Neural progenitor cell (in vitro differentiated cells): ENCODE results near the gene OR51F1. TPM values are rescaled to one million over a fixed set of nuclear protein-coding genes. Genes with fewer than 3 reads are reported as not detected.

Experiments
- DNase-seq: peaks from one replicate; pipeline ENCODE4 v3.0.0-alpha.2; 2016; ENCODE audit warnings: low spot score
- H2AFZ ChIP-seq: fragments of 200-600 bp; sonication (generic); replicated peaks from 2 replicates; pipeline ENCODE4 v1.6.1; 2016; ENCODE audit warnings: antibody characterized with exemption
- H3F3A ChIP-seq: fragments of 200-600 bp; sonication (generic); 2 replicates; pipeline ENCODE4 v1.6.1; 2016; ENCODE audit warnings: antibody characterized with exemption, low read depth
- H3K27ac ChIP-seq: fragments of 200-600 bp; sonication (generic); 2 replicates; pipeline ENCODE4 v1.5.1; 2016; ENCODE audit warnings: mild to moderate bottlenecking
- H3K27me3 ChIP-seq: fragments of 200-600 bp; sonication (generic); 2 replicates; pipeline ENCODE4 v1.6.1; 2016; ENCODE audit warnings: mild to moderate bottlenecking, moderate library complexity
- H3K36me3 ChIP-seq: fragments of 200-600 bp; sonication (generic); 2 replicates; pipeline ENCODE4 v1.5.1; 2016
- H3K4me1 ChIP-seq: fragments of 200-600 bp; sonication (generic); 2 replicates; pipeline ENCODE4 v1.6.1; 2016; ENCODE audit warnings: mixed run types
- H3K4me2 ChIP-seq: fragments of 200-600 bp; sonication (generic); 2 replicates; pipeline ENCODE4 v1.6.1; 2016
- H3K4me3 ChIP-seq: fragments of 200-600 bp; sonication (generic); 2 replicates; pipeline ENCODE4 v1.5.1; 2016
- H3K79me2 ChIP-seq: fragments of 200-600 bp; sonication (generic); 2 replicates; pipeline ENCODE4 v1.6.1; 2016; ENCODE audit warnings: low read depth
- H3K9ac ChIP-seq: fragments of 200-600 bp; sonication (generic); 2 replicates; pipeline ENCODE4 v1.6.1; 2016
- H3K9me3 ChIP-seq: fragments of 200-600 bp; sonication (generic); 2 replicates; pipeline ENCODE4 v1.5.1; 2016; ENCODE audit warnings: low read depth
- H4K20me1 ChIP-seq: fragments of 200-600 bp; sonication (generic); 2 replicates; pipeline ENCODE4 v1.6.1; 2016; ENCODE audit warnings: low read depth
- H3K27ac Mint-ChIP-seq: 3 replicates; pipeline ENCODE4 v1.8.0; 2021; ENCODE audit warnings: mixed read lengths
- H3K27me3 Mint-ChIP-seq: 2 replicates; pipeline ENCODE4 v1.8.0; 2022; ENCODE audit warnings: low read depth, mild to moderate bottlenecking, inconsistent platforms, moderate library complexity, mixed read lengths; ENCODE audit not compliant: insufficient read depth
- H3K36me3 Mint-ChIP-seq: 3 replicates; pipeline ENCODE4 v1.8.0; 2021; ENCODE audit warnings: mixed read lengths
- H3K4me1 Mint-ChIP-seq: 3 replicates; pipeline ENCODE4 v1.8.0; 2021; ENCODE audit warnings: mixed read lengths
- H3K4me3 Mint-ChIP-seq: 3 replicates; pipeline ENCODE4 v1.8.0; 2021; ENCODE audit warnings: mild to moderate bottlenecking, moderate library complexity, mixed read lengths
- H3K9me3 Mint-ChIP-seq: 3 replicates; pipeline ENCODE4 v1.8.0; 2020; ENCODE audit warnings: mixed read lengths
- CTCF ChIP-seq: fragments of 200-600 bp; sonication (generic); IDR thresholded peaks from 2 replicates; pipeline ENCODE4 v1.5.1; 2017; ENCODE audit warnings: antibody characterized with exemption, mild to moderate bottlenecking
- EZH2 ChIP-seq: fragments of 200-600 bp; sonication (generic); IDR thresholded peaks from 2 replicates; pipeline ENCODE4 v1.6.1; 2017; ENCODE audit warnings: antibody characterized with exemption, mild to moderate bottlenecking, moderate library complexity
- EZH2phosphoT487 ChIP-seq: fragments of 200-600 bp; sonication (generic); IDR thresholded peaks from 2 replicates; pipeline ENCODE4 v1.6.1; 2017; ENCODE audit warnings: antibody characterized with exemption
- total RNA-seq: library from RNA; depleted of rRNA; stranded (reverse); fragments of >200 nt; gene quantifications from 2 replicates; pipeline ENCODE4 v1.2.3, GENCODE V29; 2015; ENCODE audit warnings: low replicate concordance

OR51F1 gene
- total RNA-seq, 1 donor from 2014 or later = not detected

- Mint-ChIP-seq H3K4me1 (no peaks in the 10 kb centered on the region), H3K27me3 (no peaks in the 10 kb centered on the region), H3K36me3 (no peaks in the 10 kb centered on the region), H3K4me3 (no peak overlapping the region), H3K27ac (no peak overlapping the region), H3K9me3 (peaks cover 12% of the 10 kb centered on the region)
- DNase-seq = no peak
- no peak overlapping the region for H3K9ac ChIP-seq
- no peaks in the 10 kb centered on the region for H4K20me1 ChIP-seq
- no peak overlapping the region for H3K27ac ChIP-seq
- H3K9me3 ChIP-seq = no peaks in the 10 kb centered on the region
- TF ChIP-seq CTCF (no peak), EZH2phosphoT487 (no peak), EZH2 (no peak)
- H3K36me3 ChIP-seq = no peaks in the 10 kb centered on the region
- H3K4me3 ChIP-seq = no peak overlapping the region
- no peaks in the 10 kb centered on the region for H3F3A ChIP-seq
- H3K79me2 ChIP-seq = no peaks in the 10 kb centered on the region
- H3K4me1 ChIP-seq = no peaks in the 10 kb centered on the region
- H3K4me2 ChIP-seq = no peak overlapping the region
- H3K27me3 ChIP-seq = no peaks in the 10 kb centered on the region
- H2AFZ ChIP-seq = no peak overlapping the region
Observed at GRCh38 chr11:4782454-4782853, 12.7 kb upstream of the OR51F1 start.

DNA sequence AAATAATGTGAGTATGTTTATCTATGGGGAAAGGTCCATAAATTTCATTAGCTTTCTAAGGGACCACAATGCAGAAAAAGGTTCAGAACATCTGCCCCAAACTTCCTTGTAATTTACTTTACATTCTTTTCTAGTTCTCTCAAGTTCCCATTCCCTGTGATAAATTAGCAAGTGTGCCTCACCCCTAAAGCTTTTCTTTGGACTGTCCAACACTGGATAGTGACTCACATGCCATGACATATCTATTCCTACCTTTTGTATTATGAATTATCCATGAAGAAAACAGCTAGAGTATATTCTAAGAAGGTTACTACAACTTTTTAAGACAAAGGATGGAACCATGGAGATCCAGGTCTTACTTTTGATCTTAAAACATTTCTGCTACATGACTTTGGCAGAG is 1.6 kb downstream of the OR51F1 start:
- no peaks in the 10 kb centered on the region for H3K79me2 ChIP-seq
- H3K36me3 ChIP-seq = no peaks in the 10 kb centered on the region
- H2AFZ ChIP-seq = no peak overlapping the region
- Mint-ChIP-seq H3K4me1 (no peaks in the 10 kb centered on the region), H3K27ac (no peak overlapping the region), H3K9me3 (no peaks in the 10 kb centered on the region), H3K36me3 (no peaks in the 10 kb centered on the region), H3K27me3 (no peaks in the 10 kb centered on the region), H3K4me3 (no peak overlapping the region)
- no peaks in the 10 kb centered on the region for H3F3A ChIP-seq
- no peak overlapping the region for H3K4me2 ChIP-seq
- H3K4me1 ChIP-seq = no peaks in the 10 kb centered on the region
- H3K27me3 ChIP-seq = no peaks in the 10 kb centered on the region
- DNase-seq = no peak
- no peak overlapping the region for H3K4me3 ChIP-seq
- H3K9ac ChIP-seq = no peak overlapping the region
- no peak overlapping the region for H3K27ac ChIP-seq
- TF ChIP-seq EZH2phosphoT487 (no peak), CTCF (no peak), EZH2 (no peak)
- no peaks in the 10 kb centered on the region for H4K20me1 ChIP-seq
- no peaks in the 10 kb centered on the region for H3K9me3 ChIP-seq

DNA sequence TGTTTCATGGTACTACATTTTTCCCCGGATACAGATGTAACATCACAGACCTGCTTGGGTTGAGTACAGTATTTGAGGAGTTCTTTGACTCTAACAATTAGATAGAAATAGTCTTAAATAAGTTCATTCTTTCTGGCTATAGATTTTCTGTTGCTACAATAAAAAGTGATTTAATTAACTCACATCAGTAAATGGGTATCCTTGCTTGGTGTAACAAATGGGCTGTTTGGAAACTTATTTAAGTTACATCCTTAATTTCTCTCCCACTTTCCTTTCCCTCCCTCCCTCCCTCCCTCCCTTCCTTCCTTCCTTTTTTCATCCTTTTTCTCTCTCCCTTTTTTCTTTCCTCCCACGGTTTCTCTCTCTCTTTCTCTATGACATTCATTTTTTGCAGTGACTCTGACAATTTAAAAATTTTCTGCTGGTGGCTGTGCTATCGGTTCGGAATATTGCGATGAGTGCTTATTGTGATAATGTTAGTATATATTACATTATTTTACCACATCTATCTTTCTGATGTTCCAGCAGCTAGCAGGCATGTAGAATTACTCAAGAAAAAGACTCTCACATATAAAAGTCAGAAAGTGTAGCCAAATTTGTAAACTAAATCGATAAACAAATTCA is 3.2 kb downstream of the OR51F1 start:
- Histone ChIP-seq H3K9ac (no peak overlapping the region), H3F3A (no peaks in the 10 kb centered on the region), H3K4me2 (no peak overlapping the region), H3K9me3 (no peaks in the 10 kb centered on the region), H2AFZ (no peak overlapping the region), H3K4me1 (no peaks in the 10 kb centered on the region), H3K27ac (no peak overlapping the region), H3K4me3 (no peak overlapping the region), H3K79me2 (no peaks in the 10 kb centered on the region), H4K20me1 (no peaks in the 10 kb centered on the region), H3K36me3 (no peaks in the 10 kb centered on the region), H3K27me3 (no peaks in the 10 kb centered on the region)
- TF ChIP-seq CTCF = no peak
- TF ChIP-seq EZH2phosphoT487 = no peak
- H3K9me3 Mint-ChIP-seq = no peaks in the 10 kb centered on the region
- no peaks in the 10 kb centered on the region for H3K27me3 Mint-ChIP-seq
- no peak overlapping the region for H3K4me3 Mint-ChIP-seq
- no peaks in the 10 kb centered on the region for H3K36me3 Mint-ChIP-seq
- no peaks in the 10 kb centered on the region for H3K4me1 Mint-ChIP-seq
- DNase-seq = no peak
- H3K27ac Mint-ChIP-seq = no peak overlapping the region
